HepG2 (cell line): Measurements from ENCODE around the gene GADD45GIP1. TPM values are rescaled to one million over a fixed set of nuclear protein-coding genes. Genes with fewer than 3 reads are reported as not detected.

Experiments used
- AHR ChIP-seq: IDR thresholded peaks from 2 replicates; pipeline ENCODE4 v1.6.1; 2018; ENCODE audit warnings: missing genetic modification reagents, missing compliant biosample characterization
- ARID5B ChIP-seq: IDR thresholded peaks from 2 replicates; pipeline ENCODE4 v1.4.0; 2020; ENCODE audit warnings: mild to moderate bottlenecking, missing genetic modification reagents
- DNMT1 ChIP-seq: sonication (generic); formaldehyde crosslinking; IDR thresholded peaks from 2 replicates; pipeline ENCODE4 v1.5.1; 2020; ENCODE audit warnings: mild to moderate bottlenecking, missing genetic modification reagents
- JDP2 ChIP-seq: sonication (generic); formaldehyde crosslinking; IDR thresholded peaks from 2 replicates; pipeline ENCODE4 v1.8.1; 2022; ENCODE audit warnings: missing genetic modification reagents, borderline replicate concordance
- KMT2B ChIP-seq: IDR thresholded peaks from 2 replicates; pipeline ENCODE4 v1.6.1; 2016; ENCODE audit warnings: missing genetic modification reagents, missing compliant biosample characterization
- RBAK ChIP-seq: sonication (generic); formaldehyde crosslinking; IDR thresholded peaks from 2 replicates; pipeline ENCODE4 v1.5.1; 2020; ENCODE audit warnings: mild to moderate bottlenecking, missing genetic modification reagents
- SMARCE1 ChIP-seq: fragments of 450-650 bp; IDR thresholded peaks from 2 replicates; pipeline ENCODE4 v1.6.1; 2017; ENCODE audit warnings: borderline replicate concordance
- SOX13 ChIP-seq, 3 experiments: fragments of 450-650 bp in 1 of 3; sonication (generic) in 1 of 3; formaldehyde crosslinking in 1 of 3; IDR thresholded peaks in 2 of 3; conservative IDR thresholded peaks in 1 of 3; 2 replicates each; pipeline versions ENCODE4 v1.5.0 to v1.6.1; 2016 to 2020; ENCODE audit warnings: antibody characterized with exemption in 1 of 3, mild to moderate bottlenecking in 1 of 3, missing compliant biosample characterization in 1 of 3, missing genetic modification reagents in 1 of 3, moderate library complexity in 1 of 3
- SPEN ChIP-seq: sonication (generic); formaldehyde crosslinking; IDR thresholded peaks from 2 replicates; pipeline ENCODE4 v1.5.1; 2020; ENCODE audit warnings: low read depth, mild to moderate bottlenecking, missing genetic modification reagents
- TCF12 ChIP-seq, 2 experiments: fragments of 450-650 bp in 1 of 2; sonication (generic) in 1 of 2; formaldehyde crosslinking in 1 of 2; IDR thresholded peaks; 2 replicates each; pipeline versions ENCODE4 v1.6.1 to v1.8.0; 2017 to 2022; ENCODE audit warnings: antibody characterized with exemption in 1 of 2, mild to moderate bottlenecking in 1 of 2, missing genetic modification reagents in 1 of 2, moderate library complexity in 1 of 2
- U2AF1 ChIP-seq: fragments of 200-400 bp; formaldehyde crosslinking; optimal IDR thresholded peaks from 2 replicates; pipeline ENCODE3; 2017; ENCODE audit warnings: mild to moderate bottlenecking, low read depth, low read length
- ZBED4 ChIP-seq: sonication (generic); formaldehyde crosslinking; IDR thresholded peaks from 2 replicates; pipeline ENCODE4 v1.4.0; 2020; ENCODE audit warnings: missing genetic modification reagents, borderline replicate concordance
- ZFP90 ChIP-seq: sonication (generic); formaldehyde crosslinking; IDR thresholded peaks from 2 replicates; pipeline ENCODE4 v1.8.0; 2022; ENCODE audit warnings: missing genetic modification reagents, mild to moderate bottlenecking, inconsistent platforms, borderline replicate concordance
- ZNF180 ChIP-seq: sonication (generic); formaldehyde crosslinking; IDR thresholded peaks from 2 replicates; pipeline ENCODE4 v1.4.0; 2020; ENCODE audit warnings: low read depth, missing genetic modification reagents, borderline replicate concordance
- ZNF333 ChIP-seq: sonication (generic); formaldehyde crosslinking; IDR thresholded peaks from 2 replicates; pipeline ENCODE4 v1.4.0; 2020; ENCODE audit warnings: mild to moderate bottlenecking, missing genetic modification reagents, borderline replicate concordance
- ZNF768 ChIP-seq: sonication (generic); formaldehyde crosslinking; IDR thresholded peaks from 2 replicates; pipeline ENCODE4 v1.4.0; 2020; ENCODE audit warnings: missing genetic modification reagents
- polyA plus RNA-seq, 8 experiments: library from polyadenylated mRNA; depleted of rRNA in 3 of 8; stranded (reverse) in 7 of 8; unstranded in 1 of 8; fragments of >200 nt; fragmentation: Illumina TruSeq in 4 of 8; extraction: Trizol in 4 of 8; gene quantifications; 2 replicates each; pipeline versions ENCODE4 v1.2.1 to v1.2.3, GENCODE V29; 2011 to 2016; ENCODE audit warnings: low read depth in 4 of 8, missing spikeins in 1 of 8, mixed read lengths in 1 of 8; ENCODE audit not compliant: insufficient read depth in 1 of 8
- total RNA-seq, 5 experiments: library from RNA; depleted of rRNA; stranded (reverse); fragments of >200 nt; fragmentation: Illumina TruSeq; extraction: Trizol; gene quantifications; 2 replicates each; pipeline ENCODE4 v1.2.3, GENCODE V29; 2016; ENCODE audit warnings: low read depth in 1 of 5

The GADD45GIP1 gene
- total and polyA plus RNA-seq, 2 of the 13 experiments (the other 11 are each of a cell fraction or from before 2014, with no cell fraction given) = 24.6 to 30.7 TPM

- no peak for TF ChIP-seq ZNF180
- peak; percentile 61 for TF ChIP-seq ZNF768 (CRISPR knock-in tag)
- no peak; the same call in 1 of the 2 replicates for TF ChIP-seq ARID5B (CRISPR knock-in tag)
- no peak for TF ChIP-seq TCF12 (IDR thresholded peaks at IDR 0.05)
- peak; percentile 76 for TF ChIP-seq TCF12 (CRISPR knock-in tag; IDR thresholded peaks at IDR 0.05)
- peak; percentile 33; the same call in 1 of the 2 replicates for TF ChIP-seq ZNF333
- peak; percentile 60; the same call in 1 of the 2 replicates for TF ChIP-seq ZBED4 (CRISPR knock-in tag)
- no peak for TF ChIP-seq ZFP90
- no peak for TF ChIP-seq AHR (CRISPR knock-in tag)
- TF ChIP-seq RBAK (CRISPR knock-in tag) = no peak
- no peak for TF ChIP-seq JDP2 (CRISPR knock-in tag)
- no peak for TF ChIP-seq SMARCE1
- no peak; the same call in 1 of the 2 replicates for TF ChIP-seq DNMT1
- no peak for TF ChIP-seq U2AF1
- TF ChIP-seq SPEN (CRISPR knock-in tag) = peak; percentile 56; the same call in 1 of the 2 replicates
- no peak for TF ChIP-seq SOX13 (IDR thresholded peaks at IDR 0.05)
- no peak for TF ChIP-seq SOX13 (CRISPR knock-in tag; conservative IDR thresholded peaks at IDR 0.05 in 1 of 2, IDR thresholded peaks at IDR 0.05 in 1 of 2)
- peak; percentile 89 for TF ChIP-seq KMT2B (CRISPR knock-in tag)
Observed at GRCh38 chr19:12933287-12934072, 23.5 kb downstream of the GADD45GIP1 start, which contains the start of gene FARSA (continued).
